Uterus (tissue), 4 donors: ENCODE results near the gene CCDC178. TPM values are rescaled to one million over a fixed set of nuclear protein-coding genes. Genes with fewer than 3 reads are reported as not detected.

Source experiments
- DNase-seq, 2 donors: peaks; one replicate each; pipeline ENCODE4 v3.0.0-alpha.2; 2019 to 2020
- H3K27ac ChIP-seq, 2 donors: fragments of 200-600 bp; sonication (generic); 1 replicate in 1 of 2; 2 replicates in 1 of 2; pipeline ENCODE4 v1.5.1; 2016 to 2018
- H3K27me3 ChIP-seq, 2 donors: fragments of 200-600 bp; sonication (generic); one replicate each; pipeline ENCODE4 v1.5.1; 2018 to 2019; ENCODE audit warnings: control low read depth in 1 of 2
- H3K36me3 ChIP-seq, 2 donors: fragments of 200-600 bp; sonication (generic); one replicate each; pipeline ENCODE4 v1.5.1; 2019; ENCODE audit warnings: control low read depth in 1 of 2
- H3K4me1 ChIP-seq, 2 donors: fragments of 200-600 bp; sonication (generic); one replicate each; pipeline ENCODE4 v1.5.1; 2018 to 2019; ENCODE audit warnings: control low read depth in 1 of 2
- H3K4me3 ChIP-seq, 2 donors: fragments of 200-600 bp; sonication (generic); 1 replicate in 1 of 2; 2 replicates in 1 of 2; pipeline ENCODE4 v1.5.1; 2018 to 2019; ENCODE audit warnings: mild to moderate bottlenecking in 1 of 2
- H3K9me3 ChIP-seq, 2 donors: fragments of 200-600 bp; sonication (generic); one replicate each; pipeline ENCODE4 v1.5.1; 2019; ENCODE audit warnings: control low read depth in 1 of 2
- POLR2A ChIP-seq, 2 donors: fragments of 450-650 bp; IDR thresholded peaks; one replicate each; pipeline ENCODE4 v1.6.1; 2016; ENCODE audit warnings: antibody characterized with exemption in 2 of 2, mild to moderate bottlenecking in 1 of 2, moderate library complexity in 1 of 2
- intact Hi-C: fragments of 100-400 bp; cut with DNase I; formaldehyde crosslinking; loops from one replicate; pipeline ENCODE4 v1.15.1; 2023; ENCODE audit warnings: low total_unique reads
- total RNA-seq, 4 donors: library from RNA; depleted of rRNA in 3 of 4; stranded (reverse); fragments of >200 nt in 3 of 4; gene quantifications; one replicate each; pipeline versions ENCODE4 v1.1.0 to v1.2.4, GENCODE V29; 2014 to 2023
- TF ChIP-seq, protein P1 (sequence below), 4 experiments: fragments of 200-600 bp in 2 of 4; fragments of 450-650 bp in 2 of 4; sonication (generic) in 2 of 4; IDR thresholded peaks; one replicate each; pipeline ENCODE4 v1.5.1; 2016 to 2019; ENCODE audit warnings: antibody characterized with exemption in 4 of 4, mild to moderate bottlenecking in 2 of 4, moderate library complexity in 1 of 4
- donor health status: DM: yes; HTN: yes; CAD: no.

Gene CCDC178
- total RNA-seq, 4 donors from 2014 or later: 1.0 to 28.7 (median 8.8) TPM

DNA sequence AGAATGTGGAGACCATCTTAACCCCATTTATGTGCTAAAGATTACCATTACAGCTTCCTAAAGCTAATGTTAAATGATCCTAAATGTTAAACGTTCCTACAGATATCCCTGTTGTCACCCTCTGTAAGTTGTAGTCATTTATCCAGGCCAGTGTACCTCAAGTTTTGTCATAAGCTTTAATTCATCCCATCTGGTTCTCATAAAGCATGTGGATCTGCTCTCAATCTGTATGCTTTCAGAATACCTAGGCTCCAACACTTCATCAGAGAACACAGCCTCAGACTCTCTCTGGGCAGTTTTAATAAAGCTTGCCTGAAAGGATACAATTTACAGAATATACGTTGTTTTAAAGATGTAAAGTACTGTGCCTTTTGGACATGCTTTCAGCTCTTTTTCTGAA, 4.2 kb upstream of the CCDC178 start:
- intact Hi-C loops: no loop called here
- DNase-seq: no peak
- Histone ChIP-seq H3K9me3 (no peaks in the 10 kb centered on the region), H3K27me3 (no peaks in the 10 kb centered on the region), H3K4me3 (no peak overlapping the region), H3K36me3 (no peaks in the 10 kb centered on the region), H3K4me1 (no peaks in the 10 kb centered on the region), H3K27ac (no peak overlapping the region)
- TF ChIP-seq POLR2A (IDR thresholded peaks at IDR 0.05): no peak
- TF ChIP-seq, protein P1, sequence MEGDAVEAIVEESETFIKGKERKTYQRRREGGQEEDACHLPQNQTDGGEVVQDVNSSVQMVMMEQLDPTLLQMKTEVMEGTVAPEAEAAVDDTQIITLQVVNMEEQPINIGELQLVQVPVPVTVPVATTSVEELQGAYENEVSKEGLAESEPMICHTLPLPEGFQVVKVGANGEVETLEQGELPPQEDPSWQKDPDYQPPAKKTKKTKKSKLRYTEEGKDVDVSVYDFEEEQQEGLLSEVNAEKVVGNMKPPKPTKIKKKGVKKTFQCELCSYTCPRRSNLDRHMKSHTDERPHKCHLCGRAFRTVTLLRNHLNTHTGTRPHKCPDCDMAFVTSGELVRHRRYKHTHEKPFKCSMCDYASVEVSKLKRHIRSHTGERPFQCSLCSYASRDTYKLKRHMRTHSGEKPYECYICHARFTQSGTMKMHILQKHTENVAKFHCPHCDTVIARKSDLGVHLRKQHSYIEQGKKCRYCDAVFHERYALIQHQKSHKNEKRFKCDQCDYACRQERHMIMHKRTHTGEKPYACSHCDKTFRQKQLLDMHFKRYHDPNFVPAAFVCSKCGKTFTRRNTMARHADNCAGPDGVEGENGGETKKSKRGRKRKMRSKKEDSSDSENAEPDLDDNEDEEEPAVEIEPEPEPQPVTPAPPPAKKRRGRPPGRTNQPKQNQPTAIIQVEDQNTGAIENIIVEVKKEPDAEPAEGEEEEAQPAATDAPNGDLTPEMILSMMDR (IDR thresholded peaks at IDR 0.05): no peak

DNA sequence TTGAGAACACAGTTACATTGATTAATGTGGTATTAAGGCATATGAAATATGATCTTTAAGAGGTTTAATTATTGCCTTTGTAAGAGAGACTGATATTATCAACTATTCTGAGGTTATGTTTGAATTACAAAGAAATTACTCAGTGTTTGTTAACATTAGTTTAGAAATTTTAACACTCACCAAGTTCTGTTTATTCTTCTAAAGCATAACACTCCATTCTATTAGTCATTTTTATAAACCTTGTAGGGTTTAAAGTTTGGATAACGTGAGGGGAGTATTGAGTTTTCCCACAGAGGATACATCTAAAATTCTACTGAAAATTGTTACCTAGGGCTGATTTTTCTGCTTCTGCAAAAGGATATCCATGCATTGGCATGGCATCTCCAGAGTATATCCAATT, 7.7 kb downstream of the CCDC178 start:
- TF ChIP-seq POLR2A (IDR thresholded peaks at IDR 0.05): no peak
- TF ChIP-seq, protein P1 (IDR thresholded peaks at IDR 0.05): no peak
- no peaks in the 10 kb centered on the region for H3K27me3 ChIP-seq
- H3K27ac ChIP-seq: no peak overlapping the region
- no peaks in the 10 kb centered on the region for H3K4me1 ChIP-seq
- H3K36me3 ChIP-seq: no peaks in the 10 kb centered on the region
- DNase-seq: no peak
- intact Hi-C loops: no loop called here
- no peaks in the 10 kb centered on the region for H3K9me3 ChIP-seq
- H3K4me3 ChIP-seq: no peak overlapping the region

DNA sequence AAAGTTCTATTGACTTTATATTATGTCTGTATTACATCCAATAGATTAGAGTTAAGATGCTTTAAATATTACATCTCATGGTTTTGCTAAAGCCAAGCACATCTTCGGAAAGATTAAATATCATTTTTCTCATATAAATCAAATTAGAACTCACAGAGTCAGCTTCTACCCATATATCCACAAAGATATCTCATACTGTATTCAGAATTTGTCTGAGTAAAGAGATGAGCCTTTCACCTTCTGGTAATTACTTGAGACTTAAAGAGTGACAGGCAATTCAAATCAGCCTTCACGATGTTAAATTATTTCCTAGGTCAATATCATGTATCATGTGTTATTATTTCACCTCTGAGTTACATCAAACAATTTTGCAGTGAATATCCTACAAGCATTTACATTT, 13.0 kb downstream of the CCDC178 start:
- TF ChIP-seq POLR2A (IDR thresholded peaks at IDR 0.05): no peak
- TF ChIP-seq, protein P1 (IDR thresholded peaks at IDR 0.05): no peak

DNA sequence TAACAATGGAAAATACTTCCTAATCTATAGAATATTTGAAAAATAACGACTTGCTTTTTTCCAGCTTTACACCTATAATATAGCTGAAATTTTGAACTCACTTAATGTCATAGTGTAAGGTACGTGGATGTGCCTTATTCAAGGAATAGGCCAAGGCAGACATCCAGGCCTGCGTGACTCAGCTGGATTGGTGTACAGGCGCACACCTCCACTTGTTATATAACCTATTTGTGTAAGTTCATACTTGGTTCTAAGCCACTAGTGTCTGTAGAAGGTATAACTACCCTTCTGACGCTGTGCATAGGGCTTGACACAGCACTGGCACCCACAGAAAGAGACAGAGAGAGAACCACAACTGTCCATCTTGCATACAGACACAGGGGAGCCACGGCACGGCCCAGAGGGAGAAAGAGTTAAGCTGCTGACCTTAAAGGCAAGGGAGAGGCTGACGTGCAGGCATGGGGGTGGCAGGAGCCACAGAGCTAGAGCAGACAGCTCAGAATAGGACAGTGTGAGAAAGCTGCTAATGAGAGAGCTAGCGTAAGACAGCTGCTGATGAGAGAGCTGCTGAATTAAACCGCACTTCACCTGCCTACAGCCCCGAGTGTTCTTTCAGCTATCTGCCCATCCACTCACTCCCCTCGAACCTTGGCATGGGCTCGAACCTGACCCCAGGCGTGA, 16.1 kb downstream of the CCDC178 start:
- H3K4me1 ChIP-seq: no peaks in the 10 kb centered on the region
- no peak for DNase-seq
- H3K27ac ChIP-seq: no peak overlapping the region
- H3K27me3 ChIP-seq: no peaks in the 10 kb centered on the region
- TF ChIP-seq, protein P1 (IDR thresholded peaks at IDR 0.05): no peak
- TF ChIP-seq POLR2A (IDR thresholded peaks at IDR 0.05): no peak
- no peaks in the 10 kb centered on the region for H3K9me3 ChIP-seq
- H3K36me3 ChIP-seq: no peaks in the 10 kb centered on the region
- no peak overlapping the region for H3K4me3 ChIP-seq
- intact Hi-C loops: no loop called here

More for the DNA sequence above, 13.0 kb downstream of the CCDC178 start:
- H3K27ac ChIP-seq: no peak overlapping the region
- H3K27me3 ChIP-seq: no peaks in the 10 kb centered on the region
- H3K36me3 ChIP-seq: no peaks in the 10 kb centered on the region
- DNase-seq: no peak
- no peaks in the 10 kb centered on the region for H3K9me3 ChIP-seq
- H3K4me1 ChIP-seq: no peaks in the 10 kb centered on the region
- intact Hi-C loops: no loop called here
- H3K4me3 ChIP-seq: no peak overlapping the region

DNA sequence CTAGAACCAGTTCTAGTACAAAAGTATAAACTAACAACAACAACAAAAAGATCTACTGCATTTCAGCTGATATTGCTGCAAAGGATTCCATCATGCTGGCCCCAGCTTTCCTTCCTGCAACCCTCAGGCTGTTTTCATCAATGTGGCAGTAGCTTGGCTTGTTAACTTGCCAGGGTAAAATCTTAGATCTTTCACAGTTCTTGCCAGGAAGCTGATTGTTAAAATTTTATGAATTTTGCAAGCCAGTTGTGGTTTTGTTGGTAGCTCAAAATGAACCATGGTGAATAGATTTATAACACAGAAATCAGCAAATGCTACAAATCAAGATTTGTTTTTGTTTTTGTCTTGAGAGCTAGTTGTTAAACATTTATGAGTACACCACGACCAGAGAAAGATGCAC, 19.3 kb downstream of the CCDC178 start:
- Histone ChIP-seq H3K4me3 (no peak overlapping the region), H3K27me3 (no peaks in the 10 kb centered on the region), H3K9me3 (no peaks in the 10 kb centered on the region), H3K27ac (no peak overlapping the region), H3K36me3 (no peaks in the 10 kb centered on the region), H3K4me1 (no peaks in the 10 kb centered on the region)
- DNase-seq: no peak
- no peak for TF ChIP-seq POLR2A (IDR thresholded peaks at IDR 0.05)
- TF ChIP-seq, protein P1 (IDR thresholded peaks at IDR 0.05): no peak
- intact Hi-C loops: no loop called here
